HEK293 (cell line): ENCODE measurements around the gene ID1.

ENCODE experiments used
- KLF10 ChIP-seq: fragments of 450-650 bp; IDR thresholded peaks from 2 replicates; pipeline ENCODE4 v1.5.1; 2018; ENCODE audit warnings: missing biosample characterization, mild to moderate bottlenecking, missing genetic modification characterization
- ZNF121 ChIP-seq: fragments of 450-650 bp; formaldehyde crosslinking; IDR thresholded peaks from 2 replicates; pipeline ENCODE4 v1.5.1; 2016; ENCODE audit warnings: missing biosample characterization, missing genetic modification characterization

- no peak for TF ChIP-seq ZNF121 (tag by site-specific recombination)
- no peak for TF ChIP-seq KLF10 (tag by site-specific recombination)
Observed at GRCh38 chr20:31570735-31571617, 34.1 kb upstream of the ID1 start.
